A673 (cell line): ENCODE data around the gene FHIP1A. TPM values are rescaled to one million over a fixed set of nuclear protein-coding genes. Genes with fewer than 3 reads are reported as not detected.

Experiments used
- BruUV-seq: library from RNA; stranded (reverse); fragments of 400-500 nt; replicated peaks from 2 replicates; lab custom pipeline; 2021; lab: Mats Ljungman, UMichigan
- CTCF ChIA-PET: fragments of 300-600 bp; sonication (Branson Sonifier 250); formaldehyde crosslinking; loops from one replicate; lab custom pipeline; 2022; ENCODE audit warnings: antibody characterized with exemption; lab: Charles Lee
- POLR2A ChIA-PET: fragments of 300-600 bp; sonication (Branson Sonifier 250); formaldehyde crosslinking; loops from one replicate; lab custom pipeline; 2022; ENCODE audit warnings: antibody characterized with exemption; ENCODE audit not compliant: low non-redundant PET; lab: Charles Lee
- DNase-seq: peaks from one replicate; pipeline ENCODE4 v3.0.0-alpha.2; 2015; ENCODE audit warnings: low spot score
- H3K27ac ChIP-seq: fragments of 200-600 bp; sonication (generic); 2 replicates; pipeline ENCODE4 v1.5.1; 2016; ENCODE audit warnings: mixed run types, low read depth, mild to moderate bottlenecking, mixed read lengths, antibody characterized with exemption, low read length; ENCODE audit not compliant: poor library complexity, severe bottlenecking
- H3K27me3 ChIP-seq: fragments of 200-600 bp; sonication (generic); replicated peaks from 2 replicates; pipeline ENCODE4 v1.6.1; 2017; ENCODE audit warnings: mixed run types, low read depth, mild to moderate bottlenecking, mixed read lengths, antibody characterized with exemption, low read length; ENCODE audit not compliant: insufficient read depth, poor library complexity
- H3K36me3 ChIP-seq: fragments of 200-600 bp; sonication (generic); 2 replicates; pipeline ENCODE4 v1.6.1; 2016; ENCODE audit warnings: mixed run types, mild to moderate bottlenecking, mixed read lengths, antibody characterized with exemption, low read length; ENCODE audit not compliant: insufficient read depth, poor library complexity, severe bottlenecking
- H3K4me1 ChIP-seq: fragments of 200-600 bp; sonication (generic); 2 replicates; pipeline ENCODE4 v1.6.1; 2017; ENCODE audit warnings: mixed run types, mild to moderate bottlenecking, mixed read lengths, antibody characterized with exemption, low read length; ENCODE audit not compliant: insufficient read depth, poor library complexity, severe bottlenecking
- H3K4me3 ChIP-seq: fragments of 200-600 bp; sonication (generic); 2 replicates; pipeline ENCODE4 v1.5.1; 2016; ENCODE audit warnings: low read depth, mixed run types, mild to moderate bottlenecking, mixed read lengths, low read length; ENCODE audit not compliant: poor library complexity, severe bottlenecking
- H3K9me3 ChIP-seq: fragments of 200-600 bp; sonication (generic); 2 replicates; pipeline ENCODE4 v1.6.1; 2016; ENCODE audit warnings: mixed run types, low read depth, mild to moderate bottlenecking, mixed read lengths, antibody characterized with exemption, low read length; ENCODE audit not compliant: poor library complexity, severe bottlenecking
- CTCF ChIP-seq: fragments of 300-800, 200-600 bp; sonication (generic); conservative IDR thresholded peaks from 2 replicates; pipeline ENCODE4 v1.5.1; 2017; ENCODE audit warnings: low read depth, mild to moderate bottlenecking, antibody characterized with exemption, low read length, moderate library complexity, mixed read lengths
- EZH2 ChIP-seq: fragments of 200-600 bp; sonication (generic); IDR thresholded peaks from 2 replicates; pipeline ENCODE4 v1.6.1; 2017; ENCODE audit warnings: borderline replicate concordance, low read depth, mild to moderate bottlenecking, mixed read lengths, antibody characterized with exemption, low read length; ENCODE audit not compliant: poor library complexity, severe bottlenecking
- intact Hi-C: fragments of 100-400 bp; cut with micrococcal nuclease; formaldehyde crosslinking; loops from one replicate; pipeline ENCODE4 v1.10.0; 2022; ENCODE audit not compliant: unreplicated experiment
- total RNA-seq: library from RNA; stranded (reverse); gene quantifications from 2 replicates; pipeline ENCODE4 v1.2.3, GENCODE V29; 2021

The FHIP1A gene
- total RNA-seq, 1 experiment from 2014 or later = 0.13 TPM

- no peak for DNase-seq
- Histone ChIP-seq H3K27me3 (peaks cover 2% of the 10 kb centered on the region), H3K4me1 (no peaks in the 10 kb centered on the region), H3K9me3 (no peaks in the 10 kb centered on the region), H3K36me3 (no peaks in the 10 kb centered on the region), H3K27ac (no peak overlapping the region), H3K4me3 (no peak overlapping the region)
- intact Hi-C loops = no loop called here
- TF ChIP-seq EZH2 = no peak
- no peak for TF ChIP-seq CTCF
- CTCF ChIA-PET = no interaction called here
- POLR2A ChIA-PET = no interaction called here
- no TSS peak for BruUV-seq
Measured at GRCh38 chr4:151454513-151454912, 45.5 kb downstream of the FHIP1A start.

- CTCF ChIA-PET = no interaction called here
- intact Hi-C loops = no loop called here
- BruUV-seq = no TSS peak
- Histone ChIP-seq H3K36me3 (no peaks in the 10 kb centered on the region), H3K9me3 (no peaks in the 10 kb centered on the region), H3K27me3 (peaks cover 2% of the 10 kb centered on the region), H3K4me1 (no peaks in the 10 kb centered on the region), H3K4me3 (no peak overlapping the region), H3K27ac (no peak overlapping the region)
- no peak for DNase-seq
- POLR2A ChIA-PET = no interaction called here
- TF ChIP-seq EZH2 = no peak
- TF ChIP-seq CTCF = no peak
Measured at GRCh38 chr4:151455212-151455611, 46.2 kb downstream of the FHIP1A start.

GRCh38 chr4:151458148-151458547, 49.2 kb downstream of the FHIP1A start:
- Histone ChIP-seq H3K27ac (no peak overlapping the region), H3K4me1 (no peaks in the 10 kb centered on the region), H3K36me3 (no peaks in the 10 kb centered on the region), H3K4me3 (no peak overlapping the region), H3K27me3 (peaks cover 2% of the 10 kb centered on the region), H3K9me3 (no peaks in the 10 kb centered on the region)
- no TSS peak for BruUV-seq
- TF ChIP-seq CTCF (no peak), EZH2 (no peak)
- POLR2A ChIA-PET = no interaction called here
- CTCF ChIA-PET = no interaction called here
- intact Hi-C loops = no loop called here
- DNase-seq = no peak

Other genes with a start within 250 kb of the FHIP1A start
- gene PRSS48, start 132.0 kb upstream of the FHIP1A start, total RNA-seq = not detected in 2 replicates
- gene SH3D19, start 83.6 kb upstream of the FHIP1A start, total RNA-seq = 0.86 and 2.1 TPM in 2 replicates